Pancreas (tissue), 10 donors: Measurements from ENCODE around the gene MUC5AC. TPM values are rescaled to one million over a fixed set of nuclear protein-coding genes. Genes with fewer than 3 reads are reported as not detected.

Source experiments
- ATAC-seq, 4 donors: fragments of 200-7000 bp; cut with Tn5 transposase; one replicate each; pipeline versions ENCODE4 v1.8.0 to v1.9.1; 2020; ENCODE audit warnings: mild to moderate bottlenecking in 4 of 4, moderate library complexity in 4 of 4
- DNase-seq, 6 donors: peaks; one replicate each; pipeline ENCODE4 v3.0.0-alpha.2; 2020
- FAIRE-seq: peaks from 2 replicates; lab custom pipeline; 2012; peaks lifted over from hg19 to GRCh38; lab: Jason Lieb, UNC
- H3K27ac ChIP-seq, 4 donors: fragments of 200-600 bp; sonication (generic); 1 replicate in 3 of 4; 2 replicates in 1 of 4; pipeline versions ENCODE4 v1.5.0 to v1.8.0; 2020
- H3K27me3 ChIP-seq, 4 donors: fragments of 200-600 bp; one replicate each; pipeline ENCODE4 v1.8.0; 2021
- H3K36me3 ChIP-seq, 3 donors: fragments of 200-600 bp; sonication (generic) in 1 of 3; one replicate each; pipeline versions ENCODE4 v1.5.0 to v1.8.0; 2020 to 2021
- H3K4me1 ChIP-seq, 3 donors: fragments of 200-600 bp; one replicate each; pipeline ENCODE4 v1.8.0; 2021
- H3K4me3 ChIP-seq, 4 donors: fragments of 200-600 bp; sonication (generic) in 2 of 4; one replicate each; pipeline versions ENCODE4 v1.5.0 to v1.8.0; 2020 to 2021
- H3K9me3 ChIP-seq, 4 donors: fragments of 200-600 bp; one replicate each; pipeline ENCODE4 v1.8.0; 2021
- WGBS, 2 donors: extraction: QIAGEN DNeasy Blood & Tissue Kit; methylation state at CpG; one replicate each; pipeline ENCODE4 v1.1.7; 2013; 5-methylcytosine and 5-hydroxymethylcytosine counted together
- intact Hi-C, 3 donors: fragments of 100-400 bp; cut with DNase I; formaldehyde crosslinking; loops; one replicate each; pipeline versions ENCODE4 v1.11.1 to v1.14.2; 2022
- polyA plus RNA-seq, 2 donors: library from polyadenylated mRNA; stranded (reverse); fragments of 200-250 nt; gene quantifications; one replicate each; pipeline ENCODE4 v1.2.3, GENCODE V29; 2013
- total RNA-seq, 6 donors: library from RNA; stranded (reverse); fragmentation: NEBNext Ultra II Directional in 4 of 6; extraction: Animal tissue kit (Norgen Biotek cat#: 25700) in 4 of 6; gene quantifications; one replicate each; pipeline versions ENCODE4 v1.2.1 to v1.2.4, GENCODE V29; 2021 to 2023
- TF ChIP-seq, protein P1 (sequence below), 4 donors: fragments of 200-600 bp; sonication (generic) in 3 of 4; IDR thresholded peaks; one replicate each; pipeline versions ENCODE4 v1.5.0 to v1.8.0; 2021; ENCODE audit warnings: antibody characterized with exemption in 4 of 4
- donor health status: healthy with polysubstance abuse.
- donor health status: DM: no; HTN: no; CAD: no; lungs with moderate emphysema.
- donor health status: DM: no; HTN: no; CAD: no.
- donor health status: control.
- donor health status: control.
- donor health status: Bipolar disorder and iron deficiency.
- donor health status: DM: yes; HTN: yes; CAD: no.
- donor health status: DM: no; HTN: no; CAD: no.
- donor health status: DM: no; HTN: no; CAD: no.
- donor health status: DM: yes; HTN: yes; CAD: no.

The MUC5AC gene
- total and polyA plus RNA-seq, 8 donors = 0.02 to 4.2 (median 0.04) TPM; not detected in 5

DNA sequence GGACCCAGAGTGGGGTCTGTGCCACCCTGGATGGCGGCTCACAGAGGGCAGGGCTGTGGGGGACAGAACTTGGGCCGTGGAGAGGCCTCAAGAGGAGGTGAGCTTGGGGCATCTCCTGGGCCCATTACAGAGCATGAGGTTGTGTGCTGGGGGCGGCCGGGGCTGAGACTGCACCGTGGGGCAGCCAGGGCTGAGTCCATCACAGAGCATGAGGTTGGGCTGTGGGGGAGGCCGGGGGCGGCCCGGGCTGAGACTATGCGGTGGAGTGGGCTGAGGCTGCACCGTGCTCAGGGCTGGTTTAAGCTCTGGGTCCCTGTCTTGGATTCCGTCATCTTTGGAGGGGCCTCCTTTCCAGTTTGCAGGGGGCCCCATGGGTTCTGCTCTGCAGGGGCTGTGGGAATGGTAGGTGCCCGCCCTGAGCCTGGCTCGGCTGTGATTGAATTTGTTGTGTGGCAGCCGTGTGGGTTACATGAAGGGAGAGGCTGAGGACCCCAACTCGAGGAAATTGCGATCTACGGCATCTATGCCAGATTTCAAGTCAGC, 38.1 kb upstream of the MUC5AC start:
- TF ChIP-seq, protein P1, sequence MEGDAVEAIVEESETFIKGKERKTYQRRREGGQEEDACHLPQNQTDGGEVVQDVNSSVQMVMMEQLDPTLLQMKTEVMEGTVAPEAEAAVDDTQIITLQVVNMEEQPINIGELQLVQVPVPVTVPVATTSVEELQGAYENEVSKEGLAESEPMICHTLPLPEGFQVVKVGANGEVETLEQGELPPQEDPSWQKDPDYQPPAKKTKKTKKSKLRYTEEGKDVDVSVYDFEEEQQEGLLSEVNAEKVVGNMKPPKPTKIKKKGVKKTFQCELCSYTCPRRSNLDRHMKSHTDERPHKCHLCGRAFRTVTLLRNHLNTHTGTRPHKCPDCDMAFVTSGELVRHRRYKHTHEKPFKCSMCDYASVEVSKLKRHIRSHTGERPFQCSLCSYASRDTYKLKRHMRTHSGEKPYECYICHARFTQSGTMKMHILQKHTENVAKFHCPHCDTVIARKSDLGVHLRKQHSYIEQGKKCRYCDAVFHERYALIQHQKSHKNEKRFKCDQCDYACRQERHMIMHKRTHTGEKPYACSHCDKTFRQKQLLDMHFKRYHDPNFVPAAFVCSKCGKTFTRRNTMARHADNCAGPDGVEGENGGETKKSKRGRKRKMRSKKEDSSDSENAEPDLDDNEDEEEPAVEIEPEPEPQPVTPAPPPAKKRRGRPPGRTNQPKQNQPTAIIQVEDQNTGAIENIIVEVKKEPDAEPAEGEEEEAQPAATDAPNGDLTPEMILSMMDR (IDR thresholded peaks at IDR 0.05) = no peak
- Histone ChIP-seq H3K4me3 (no peak overlapping the region), H3K27ac (no peak overlapping the region), H3K4me1 (no peaks in the 10 kb centered on the region), H3K27me3 (no peaks in the 10 kb centered on the region), H3K36me3 (no peaks in the 10 kb centered on the region), H3K9me3 (no peaks in the 10 kb centered on the region)
- FAIRE-seq = no peak
- intact Hi-C loops = no loop called here
- WGBS, 2 donors = 55 to 72% methylated on average over 17 of the region's 17 CpGs
- no peak for ATAC-seq
- DNase-seq = peak in 2 of 6 donors; percentile 48 to 60

DNA sequence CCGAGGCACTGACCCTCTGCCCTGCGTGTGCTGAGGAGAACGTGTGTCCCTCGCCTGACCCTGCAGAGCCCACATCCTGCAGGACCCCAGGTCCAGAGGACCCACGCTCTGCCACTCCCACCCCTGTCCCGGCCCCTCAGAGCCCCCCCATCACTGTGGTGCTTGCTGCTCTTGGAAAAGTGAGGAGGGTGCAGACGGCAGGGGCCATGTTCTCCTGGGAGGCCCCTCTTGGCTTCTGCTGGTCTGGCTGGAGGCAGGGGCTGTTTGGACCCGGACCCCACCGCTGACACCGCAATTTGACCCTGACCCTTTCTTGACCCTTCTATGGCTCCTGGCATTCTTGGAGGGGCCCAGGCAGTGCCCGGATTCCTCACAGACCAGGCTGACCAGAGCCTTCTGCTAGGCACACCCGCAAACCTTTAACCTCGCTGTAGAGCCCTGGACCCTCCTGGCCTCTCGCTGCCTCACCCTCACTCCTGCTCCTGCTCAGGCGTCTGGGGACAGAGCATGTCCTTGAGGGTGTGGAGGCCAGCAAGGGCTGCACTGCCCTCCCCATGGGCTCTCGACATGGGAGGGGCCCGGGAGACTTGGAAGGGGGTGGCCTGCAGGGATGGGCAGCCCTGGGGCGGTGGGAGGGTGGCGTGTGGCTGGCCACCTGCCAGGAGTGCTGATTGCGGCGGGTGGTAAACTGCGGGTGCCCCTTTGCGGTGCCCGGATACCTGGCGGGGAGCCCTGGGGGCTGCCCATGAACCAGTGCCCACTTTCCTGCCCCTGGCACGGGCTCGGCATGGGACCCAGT, 37.0 kb upstream of the MUC5AC start:
- TF ChIP-seq, protein P1 (IDR thresholded peaks at IDR 0.05) = no peak
- H3K27me3 ChIP-seq = no peaks in the 10 kb centered on the region
- no peaks in the 10 kb centered on the region for H3K36me3 ChIP-seq
- no peak overlapping the region for H3K4me3 ChIP-seq
- peak in 3 of 6 donors; percentile 20 to 63 (median 37) for DNase-seq
- H3K27ac ChIP-seq = no peak overlapping the region
- ATAC-seq = no peak
- no peak for FAIRE-seq
- intact Hi-C loops = no loop called here
- no peaks in the 10 kb centered on the region for H3K4me1 ChIP-seq
- 52 to 62% methylated on average over 25 to 27 of the region's 27 CpGs for WGBS, 2 donors
- H3K9me3 ChIP-seq = no peaks in the 10 kb centered on the region

DNA sequence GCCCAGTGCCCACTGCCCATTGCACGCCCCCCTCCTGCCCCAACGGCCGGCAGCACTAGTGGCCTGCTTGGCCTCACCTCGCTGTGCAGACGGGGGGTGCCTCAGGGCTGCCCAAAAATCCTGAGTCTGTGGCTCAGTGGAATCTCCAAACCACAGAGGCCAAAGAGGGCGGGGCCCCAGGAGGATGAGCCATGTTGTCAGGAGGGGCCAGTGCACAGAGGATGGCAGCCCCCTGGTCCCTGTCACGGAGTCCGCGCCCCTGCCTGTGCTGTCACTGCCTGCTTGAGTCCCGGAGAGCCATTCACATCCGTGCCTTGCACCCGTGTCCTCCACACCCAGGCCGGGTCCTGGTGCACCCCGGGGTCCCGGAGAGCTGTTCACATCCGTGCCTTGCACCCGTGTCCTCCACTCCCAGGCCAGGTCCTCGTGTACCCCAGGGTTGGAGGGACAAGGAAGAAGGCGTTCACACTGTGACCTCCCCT, 36.4 kb upstream of the MUC5AC start:
- intact Hi-C loops = no loop called here
- H3K4me1 ChIP-seq = no peaks in the 10 kb centered on the region
- TF ChIP-seq, protein P1 (IDR thresholded peaks at IDR 0.05) = no peak
- no peak for ATAC-seq
- WGBS, 2 donors = 68 to 73% methylated on average over 17 to 19 of the region's 19 CpGs
- H3K27me3 ChIP-seq = no peaks in the 10 kb centered on the region
- no peak overlapping the region for H3K27ac ChIP-seq
- no peaks in the 10 kb centered on the region for H3K36me3 ChIP-seq
- no peaks in the 10 kb centered on the region for H3K9me3 ChIP-seq
- FAIRE-seq = no peak
- peak in 3 of 6 donors; percentile 20 to 58 (median 53) for DNase-seq
- no peak overlapping the region for H3K4me3 ChIP-seq

DNA sequence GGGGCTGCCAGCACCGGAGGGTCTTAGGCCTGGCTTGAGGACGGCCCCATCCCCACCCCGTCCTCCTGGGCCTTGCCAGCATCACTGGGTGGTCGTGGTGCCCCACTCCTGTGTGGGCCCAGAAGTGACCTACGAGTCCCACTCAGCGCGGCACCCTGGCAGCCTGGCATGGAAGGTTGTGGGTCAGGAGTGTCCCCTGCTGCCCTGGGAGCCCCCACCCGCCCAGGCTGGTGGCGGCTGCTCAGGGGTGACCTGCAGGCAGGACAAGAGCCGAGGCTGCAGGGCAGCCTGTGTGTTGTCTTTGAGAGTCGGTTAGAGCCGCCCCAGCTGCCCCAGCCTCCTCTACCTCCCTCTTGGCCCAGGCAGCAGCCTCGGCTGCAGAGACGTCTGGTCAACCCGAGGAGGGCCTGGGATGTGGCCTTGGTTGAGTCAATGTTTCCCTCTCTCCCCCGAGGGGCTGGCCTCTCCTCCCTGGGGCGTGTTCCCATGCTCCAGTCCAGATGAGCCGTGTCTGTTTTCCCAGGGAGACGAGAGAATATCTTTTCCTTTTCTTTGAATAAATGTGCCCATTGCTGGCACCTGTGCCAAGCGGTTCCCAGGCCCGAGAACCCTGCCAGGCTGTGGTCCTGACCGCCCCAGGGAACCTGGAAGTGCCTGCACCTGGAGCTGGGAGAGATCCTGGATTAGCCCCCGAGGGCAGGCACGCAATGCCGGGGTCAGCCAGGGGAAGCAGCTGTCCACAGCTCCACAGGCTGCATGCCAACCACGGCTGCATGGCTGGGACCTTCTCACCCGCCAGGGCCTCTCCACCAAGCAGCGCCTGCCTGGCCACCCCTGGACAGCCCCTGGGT, 35.7 kb upstream of the MUC5AC start:
- Histone ChIP-seq H3K4me3 (no peak overlapping the region), H3K9me3 (no peaks in the 10 kb centered on the region), H3K27ac (no peak overlapping the region), H3K4me1 (no peaks in the 10 kb centered on the region), H3K36me3 (no peaks in the 10 kb centered on the region), H3K27me3 (no peaks in the 10 kb centered on the region)
- ATAC-seq = no peak
- intact Hi-C loops = no loop called here
- TF ChIP-seq, protein P1 (IDR thresholded peaks at IDR 0.05) = no peak
- FAIRE-seq = no peak
- DNase-seq = peak in 3 of 6 donors; percentile 19 to 63 (median 46)
- 60 to 63% methylated on average over 28 of the region's 28 CpGs for WGBS, 2 donors
